Stimulated activated CD4-positive, alpha-beta T cell treated with anti-CD3 and anti-CD28 coated beads, TNF-alpha, amount 100 ng/mL, for 1 hour (primary cell): ENCODE measurements around the gene CEPT1.

Experiments used
- DNase-seq, 3 donors: peaks; one replicate each; pipeline ENCODE4 v3.0.0-alpha.2; 2020; ENCODE audit warnings: low read depth in 3 of 3, low spot score in 1 of 3

The CEPT1 gene

DNA sequence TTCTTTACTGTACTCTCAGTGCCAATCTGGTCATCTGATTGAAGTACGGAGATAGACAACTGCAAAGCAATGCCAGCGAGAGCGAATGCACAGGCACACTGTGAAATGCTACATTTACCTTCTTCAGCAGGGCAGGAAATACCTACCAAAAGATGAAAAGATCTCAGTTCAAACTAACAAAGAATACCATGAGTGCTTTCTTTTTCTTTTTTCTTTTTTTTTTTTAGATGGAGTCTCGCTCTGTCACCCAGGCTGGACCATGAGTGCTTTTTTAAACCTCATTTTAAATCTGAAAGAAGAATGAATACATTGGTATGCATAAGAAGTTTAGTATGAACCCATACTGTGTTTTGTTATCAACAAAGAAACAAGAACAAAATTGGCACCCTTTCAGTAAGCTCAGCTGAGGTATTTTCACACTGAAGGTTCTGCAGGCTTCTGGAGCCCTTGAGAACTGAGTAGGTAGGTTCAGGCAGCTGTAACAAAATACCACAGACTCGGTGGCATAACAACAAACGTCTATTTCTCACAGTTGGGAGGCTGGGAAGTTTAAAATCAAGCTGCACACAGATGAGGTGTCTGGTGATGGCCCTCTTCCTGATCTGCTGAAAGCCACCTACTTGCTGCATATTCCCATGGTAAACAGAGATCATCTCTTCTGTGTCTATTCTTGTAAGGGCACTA is 85.8 kb downstream of the CEPT1 start:
- DNase-seq: no peak

DNA sequence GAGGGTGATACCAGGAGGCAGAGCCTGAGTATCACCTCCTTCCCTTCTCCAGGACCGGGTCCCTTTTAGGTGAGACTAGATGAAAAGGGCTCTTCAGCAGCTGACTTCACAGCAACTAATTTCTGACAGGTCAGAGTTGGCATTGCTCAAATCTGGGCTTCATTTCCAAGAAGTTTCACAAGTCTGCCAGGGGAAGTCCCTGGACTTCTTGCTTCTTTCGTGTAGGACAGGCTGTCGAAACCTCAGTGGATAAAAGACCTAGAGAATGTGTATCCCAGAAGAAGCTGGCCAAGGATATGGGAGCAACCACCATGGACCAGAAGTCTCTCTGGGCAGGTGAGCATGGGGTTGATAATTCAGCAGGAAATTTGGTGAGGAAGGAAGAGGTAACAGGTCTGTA is 87.4 kb downstream of the CEPT1 start, which contains the start of gene CHI3L2:
CHI3L2 (plus strand) TSS at position 280 of the 400 bp plus-strand sequence; CDS start at position 297, 17 bp downstream.
- no peak for DNase-seq

DNA sequence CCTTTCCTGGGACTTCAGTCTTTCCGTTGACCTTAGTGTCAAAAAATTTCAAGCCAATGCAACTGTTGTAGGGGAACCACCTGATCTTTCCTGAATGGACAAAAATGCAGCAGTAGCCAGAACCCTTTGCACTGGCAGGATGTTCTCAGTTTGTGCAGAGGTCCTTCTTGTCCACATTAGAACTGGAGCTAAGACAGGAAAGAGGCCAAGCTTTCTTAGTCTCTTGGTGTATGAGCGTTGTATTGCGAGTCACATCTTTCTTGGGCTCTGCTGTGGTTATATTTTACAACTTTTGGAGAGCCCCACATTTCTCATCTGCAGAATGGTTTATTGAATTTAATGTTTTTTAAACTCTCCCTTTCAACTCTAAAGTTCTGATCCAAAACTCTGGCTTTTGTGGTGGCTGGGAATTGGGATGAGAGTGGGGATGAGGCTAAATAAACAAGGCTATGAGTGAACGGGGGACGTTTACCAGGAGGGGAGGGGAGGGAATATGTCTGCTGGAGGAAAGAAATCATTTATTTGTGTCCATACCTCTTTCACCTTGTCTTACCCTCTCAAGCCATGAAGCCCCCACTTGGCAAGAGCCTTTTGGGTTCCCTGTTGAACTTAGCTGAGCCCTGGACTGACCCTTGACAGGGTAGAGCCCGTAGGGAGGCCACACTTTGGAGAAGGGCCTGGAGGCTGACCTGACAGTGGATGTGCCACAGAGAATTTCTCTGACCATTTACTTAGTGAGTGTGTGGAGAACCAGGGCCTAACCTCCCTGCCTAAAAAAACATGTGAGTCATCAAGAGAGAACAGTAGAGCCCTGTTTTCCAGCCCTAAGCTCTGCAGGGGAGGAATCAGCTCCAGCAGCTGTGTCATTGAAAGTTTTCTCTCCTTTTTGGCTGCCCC is 88.1 kb downstream of the CEPT1 start:
- DNase-seq: no peak

DNA sequence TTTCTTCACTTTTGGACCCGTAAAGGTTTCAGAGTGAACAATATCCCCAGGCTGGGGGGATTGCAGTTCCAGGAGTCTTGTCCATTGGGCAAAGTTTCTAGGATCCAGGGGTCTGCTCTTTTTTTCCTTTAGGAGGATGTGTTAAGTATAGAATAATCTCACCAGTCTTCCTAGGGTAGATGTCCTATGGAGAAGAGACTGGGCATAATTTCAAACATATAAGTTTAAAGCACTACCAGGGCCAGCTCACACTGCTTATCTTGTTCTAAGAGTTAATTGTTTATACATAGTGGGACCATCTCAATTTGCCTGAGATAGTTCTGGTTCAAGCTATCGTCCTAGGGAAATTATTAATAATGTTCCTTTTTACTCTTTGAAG is 88.7 kb downstream of the CEPT1 start:
- no peak for DNase-seq

DNA sequence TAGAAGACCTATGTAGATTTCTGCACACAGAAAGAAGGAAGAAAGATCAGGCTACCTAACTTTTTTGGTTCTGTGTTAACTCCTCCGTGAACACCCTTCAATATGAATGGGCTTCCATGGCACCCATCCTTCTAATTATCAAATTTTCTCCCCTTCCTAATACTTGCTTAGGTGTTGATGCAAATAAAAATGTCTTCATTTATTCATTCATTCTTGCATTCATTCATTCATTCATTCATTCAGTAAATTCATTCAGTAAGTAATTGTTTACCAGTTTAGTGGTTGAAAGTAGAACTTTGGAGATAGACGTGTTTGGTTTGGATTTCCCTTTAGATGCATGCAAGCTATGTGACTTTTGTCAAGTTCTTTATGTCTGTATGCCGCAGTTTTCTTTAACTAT is 92.1 kb downstream of the CEPT1 start:
- DNase-seq: no peak

DNA sequence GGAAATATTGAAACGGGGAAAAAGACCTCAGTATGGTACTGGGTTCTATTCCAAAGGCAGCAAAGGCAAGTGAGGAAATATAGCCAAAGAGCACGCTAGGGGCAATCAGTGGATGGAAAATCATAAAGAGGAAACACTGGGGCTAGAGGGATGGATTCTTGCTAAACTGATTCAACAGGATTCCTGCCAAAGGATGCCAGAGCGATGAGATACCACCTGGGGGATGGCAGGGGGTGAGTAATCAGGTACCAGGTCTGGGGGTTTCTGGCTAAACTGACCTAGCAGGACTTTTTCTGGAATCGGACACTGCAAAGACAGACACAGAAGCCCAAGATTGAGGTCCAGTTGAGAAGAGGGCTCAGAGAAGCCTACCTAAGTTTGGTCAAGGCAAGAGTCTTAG is 94.2 kb downstream of the CEPT1 start:
- DNase-seq: no peak
